ENCODE results near the gene SERPINI1. TPM values are rescaled to one million over a fixed set of nuclear protein-coding genes. Genes with fewer than 3 reads are reported as not detected.

SERPINI1 gene
- total RNA-seq, 1 experiment from 2014 or later: 6.0 TPM

GRCh38 chr3:167820102-167820865 lies 84.8 kb downstream of the SERPINI1 start:
- 0 out of 4 replicates have a peak, but pooled peaks cover 0 to 3% of the 10 kb centered on the region in 2 experiments for H3K4me1 Mint-ChIP-seq
- no peak overlapping the region for H4K8ac ChIP-seq (replicated peaks; ENCODE audit: insufficient read length, low read depth, low read length)
- no peak overlapping the region for H3K27ac ChIP-seq (ENCODE audit: insufficient read length, low read depth, low read length)
- no CpG with 5 or more reads among the region's 12 CpGs for WGBS (ENCODE audit: extremely low coverage, insufficient read length, low lambda C conversion rate)
- no peaks in the 10 kb centered on the region for H3K79me2 ChIP-seq (ENCODE audit: insufficient read depth, low read length)
- H3K27me3 ChIP-seq (ENCODE audit: insufficient read depth, low read length): no peaks in the 10 kb centered on the region
- no peak overlapping the region for H3K18ac ChIP-seq (ENCODE audit: insufficient read length, low read depth, low read length)
- no peak overlapping the region for H3K4ac ChIP-seq (ENCODE audit: low read depth, low read length)
- H2BK12ac ChIP-seq (ENCODE audit: insufficient read length, low read depth, low read length): no peak overlapping the region
- no peaks in the 10 kb centered on the region for H3K27me3 Mint-ChIP-seq (ENCODE audit: low read depth)
- H2AK5ac ChIP-seq (ENCODE audit: insufficient read length, low read length): no peak overlapping the region
- H3K23ac ChIP-seq (ENCODE audit: insufficient read length, low read depth, low read length): no peak overlapping the region
- no peaks in the 10 kb centered on the region for H3K4me1 ChIP-seq (ENCODE audit: insufficient read depth, low read length)
- no peak overlapping the region for H4K91ac ChIP-seq (ENCODE audit: insufficient read length, low read depth, low read length)
- H4K20me1 ChIP-seq (ENCODE audit: control insufficient read depth, insufficient read depth, insufficient read length): no peaks in the 10 kb centered on the region
- no peak overlapping the region for H2AFZ ChIP-seq (ENCODE audit: low read length)
- peaks cover 0 to 5% (median 1%) of the 10 kb centered on the region in 3 experiments; a peak in 2 of 7 replicates for H3K36me3 Mint-ChIP-seq (ENCODE audit: insufficient read depth in 1 of 3, low read depth in 3 of 3)
- H3K9ac ChIP-seq (ENCODE audit: extremely low read depth, insufficient read length, low read length): no peak overlapping the region
- H3K23me2 ChIP-seq (ENCODE audit: insufficient read length, low read depth, low read length, poor library complexity, severe bottlenecking): no peaks in the 10 kb centered on the region
- H3K79me1 ChIP-seq (ENCODE audit: insufficient read depth, low read depth, low read length, poor library complexity, severe bottlenecking): no peaks in the 10 kb centered on the region
- TF ChIP-seq CTCF (conservative IDR thresholded peaks at IDR 0.05): no peak
- H2BK5ac ChIP-seq (ENCODE audit: insufficient read length, low read length): no peak overlapping the region
- no peak overlapping the region; a peak in 1 of 7 replicates for H3K27ac Mint-ChIP-seq
- H4K5ac ChIP-seq (ENCODE audit: insufficient read length, low read depth, low read length): no peak overlapping the region
- no peak overlapping the region for H2BK15ac ChIP-seq (ENCODE audit: low read depth, low read length)
- peak; percentile 36 for DNase-seq
- no peak overlapping the region for H3K14ac ChIP-seq (ENCODE audit: insufficient read depth, low read length)
- no peak overlapping the region for H2BK120ac ChIP-seq (ENCODE audit: low read depth, low read length, poor library complexity, severe bottlenecking)
- H2BK20ac ChIP-seq (ENCODE audit: low read depth, low read length, poor library complexity, severe bottlenecking): no peak overlapping the region
- no peak overlapping the region for H3K56ac ChIP-seq (ENCODE audit: insufficient read length, low read depth, low read length)
- peaks cover 3% of the 10 kb centered on the region in 2 experiments; a peak in 1 of 5 replicates for H3K9me3 Mint-ChIP-seq
- no peak overlapping the region for H3T11ph ChIP-seq (ENCODE audit: low read length)
- H3K4me2 ChIP-seq (ENCODE audit: insufficient read depth, insufficient read length, low read length): no peak overlapping the region
- no peak overlapping the region for H3K4me3 Mint-ChIP-seq
- H3K9me3 ChIP-seq (ENCODE audit: control insufficient read depth, low read depth, low read length): no peaks in the 10 kb centered on the region

Data from H9 (cell line).